Osteoblast (primary cell): ENCODE results near the gene MAP4K4. TPM values are rescaled to one million over a fixed set of nuclear protein-coding genes. Genes with fewer than 3 reads are reported as not detected.

ENCODE experiments used
- DNase-seq: peaks from one replicate; pipeline ENCODE4 v3.0.0; 2011; ENCODE audit warnings: low spot score, mixed read lengths; ENCODE audit not compliant: insufficient read length; ENCODE audit errors: missing footprints
- H2AFZ ChIP-seq: 2 replicates; pipeline ENCODE4 v1.6.0; 2011; ENCODE audit warnings: mild to moderate bottlenecking, low read length
- H3K27ac ChIP-seq: 2 replicates; pipeline ENCODE4 v1.5.1; 2011; ENCODE audit warnings: mild to moderate bottlenecking, low read depth, low read length, moderate library complexity
- H3K27me3 ChIP-seq: 2 replicates; pipeline ENCODE4 v1.6.0; 2012; ENCODE audit warnings: mild to moderate bottlenecking, control low read depth, inconsistent platforms, low read length, moderate library complexity; ENCODE audit not compliant: insufficient read depth
- H3K36me3 ChIP-seq: 2 replicates; pipeline ENCODE4 v1.5.1; 2011; ENCODE audit warnings: mild to moderate bottlenecking, low read length, control low read depth, moderate library complexity; ENCODE audit not compliant: insufficient read depth
- H3K4me1 ChIP-seq: 2 replicates; pipeline ENCODE4 v1.5.1; 2011; ENCODE audit warnings: mild to moderate bottlenecking, low read length, control low read depth, moderate library complexity; ENCODE audit not compliant: insufficient read depth
- H3K4me2 ChIP-seq: 2 replicates; pipeline ENCODE4 v1.6.0; 2011; ENCODE audit warnings: mild to moderate bottlenecking, low read length; ENCODE audit not compliant: insufficient read depth
- H3K4me3 ChIP-seq: fragments of 200-600 bp; sonication (generic); 3 replicates; pipeline ENCODE4 v1.5.1; 2012; ENCODE audit warnings: mild to moderate bottlenecking, low read length, inconsistent platforms; ENCODE audit not compliant: insufficient read depth
- H3K79me2 ChIP-seq: 2 replicates; pipeline ENCODE4 v1.6.0; 2012; ENCODE audit warnings: mild to moderate bottlenecking, low read length, control low read depth, inconsistent platforms; ENCODE audit not compliant: insufficient read depth
- H3K9me3 ChIP-seq: 2 replicates; pipeline ENCODE4 v1.5.1; 2011; ENCODE audit warnings: low read depth, low read length, control low read depth
- H4K20me1 ChIP-seq: 2 replicates; pipeline ENCODE4 v1.6.0; 2012; ENCODE audit warnings: mild to moderate bottlenecking, low read length, control low read depth; ENCODE audit not compliant: insufficient read depth
- total RNA-seq: library from RNA; depleted of rRNA; stranded (reverse); fragments of >200 nt; gene quantifications from 2 replicates; pipeline ENCODE4 v1.2.3, GENCODE V29; 2012
- TF ChIP-seq, protein P1 (sequence below): IDR thresholded peaks from 2 replicates; pipeline ENCODE4 v1.5.1; 2011; ENCODE audit warnings: mild to moderate bottlenecking, low read depth, low read length, moderate library complexity; ENCODE audit errors: extremely low read depth

Gene MAP4K4
- total RNA-seq, 1 donor: 231 TPM

DNA sequence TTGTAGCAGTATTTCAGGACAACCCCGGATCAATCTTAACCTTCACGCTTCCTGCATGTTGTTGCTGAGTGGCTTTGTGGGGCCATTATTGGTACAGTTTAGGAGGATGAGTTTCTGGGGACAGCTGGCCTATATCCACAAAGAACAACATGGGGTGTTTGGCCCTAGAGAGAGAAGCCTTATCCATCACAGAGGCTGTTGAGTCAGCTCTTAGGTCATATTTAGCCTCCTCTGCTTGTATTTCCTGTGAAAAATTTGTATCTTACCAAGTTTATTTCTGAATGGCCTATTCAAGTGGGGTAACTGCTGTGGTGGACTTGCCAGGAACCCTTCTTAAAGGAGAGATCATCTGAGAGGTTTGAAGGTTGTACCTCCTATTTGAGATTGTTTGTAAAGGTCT, 77.6 kb downstream of the MAP4K4 start:
- Histone ChIP-seq H3K36me3 (no peaks in the 10 kb centered on the region), H4K20me1 (peaks cover 92% of the 10 kb centered on the region), H3K4me2 (no peak overlapping the region), H3K4me3 (no peak overlapping the region), H3K79me2 (peaks cover 99% of the 10 kb centered on the region), H3K27me3 (no peaks in the 10 kb centered on the region), H3K9me3 (no peaks in the 10 kb centered on the region), H3K4me1 (peaks cover 32% of the 10 kb centered on the region), H3K27ac (no peak overlapping the region), H2AFZ (no peak overlapping the region)
- TF ChIP-seq, protein P1, sequence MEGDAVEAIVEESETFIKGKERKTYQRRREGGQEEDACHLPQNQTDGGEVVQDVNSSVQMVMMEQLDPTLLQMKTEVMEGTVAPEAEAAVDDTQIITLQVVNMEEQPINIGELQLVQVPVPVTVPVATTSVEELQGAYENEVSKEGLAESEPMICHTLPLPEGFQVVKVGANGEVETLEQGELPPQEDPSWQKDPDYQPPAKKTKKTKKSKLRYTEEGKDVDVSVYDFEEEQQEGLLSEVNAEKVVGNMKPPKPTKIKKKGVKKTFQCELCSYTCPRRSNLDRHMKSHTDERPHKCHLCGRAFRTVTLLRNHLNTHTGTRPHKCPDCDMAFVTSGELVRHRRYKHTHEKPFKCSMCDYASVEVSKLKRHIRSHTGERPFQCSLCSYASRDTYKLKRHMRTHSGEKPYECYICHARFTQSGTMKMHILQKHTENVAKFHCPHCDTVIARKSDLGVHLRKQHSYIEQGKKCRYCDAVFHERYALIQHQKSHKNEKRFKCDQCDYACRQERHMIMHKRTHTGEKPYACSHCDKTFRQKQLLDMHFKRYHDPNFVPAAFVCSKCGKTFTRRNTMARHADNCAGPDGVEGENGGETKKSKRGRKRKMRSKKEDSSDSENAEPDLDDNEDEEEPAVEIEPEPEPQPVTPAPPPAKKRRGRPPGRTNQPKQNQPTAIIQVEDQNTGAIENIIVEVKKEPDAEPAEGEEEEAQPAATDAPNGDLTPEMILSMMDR: no peak
- DNase-seq: no peak

DNA sequence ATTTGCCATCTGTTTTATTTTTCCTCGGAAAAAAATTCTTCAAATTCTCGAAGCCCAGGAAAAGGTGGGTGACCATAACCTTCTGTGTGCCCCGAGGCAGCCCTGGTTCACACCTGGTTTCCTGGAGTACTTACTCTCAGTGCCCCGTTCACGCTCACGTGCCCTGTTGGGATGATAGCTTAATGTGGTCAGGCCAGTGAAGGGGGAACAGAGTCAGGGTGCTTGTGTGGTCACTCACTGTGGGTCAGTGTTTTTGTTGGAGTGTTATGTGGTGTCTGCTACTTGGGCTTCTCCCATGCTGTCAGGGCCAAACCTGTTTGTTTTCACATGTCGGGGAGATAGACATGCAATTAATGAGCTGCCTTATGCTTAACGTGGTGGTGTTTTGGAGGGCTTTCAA, 78.1 kb downstream of the MAP4K4 start:
- Histone ChIP-seq H2AFZ (no peak overlapping the region), H3K36me3 (no peaks in the 10 kb centered on the region), H3K27me3 (no peaks in the 10 kb centered on the region), H3K9me3 (no peaks in the 10 kb centered on the region), H3K79me2 (peaks cover 99% of the 10 kb centered on the region), H3K4me1 (peaks cover 30% of the 10 kb centered on the region), H4K20me1 (peaks cover 95% of the 10 kb centered on the region), H3K4me3 (no peak overlapping the region), H3K27ac (peak overlapping the region; percentile 9), H3K4me2 (peak overlapping the region; percentile 1)
- DNase-seq: no peak
- TF ChIP-seq, protein P1: no peak

DNA sequence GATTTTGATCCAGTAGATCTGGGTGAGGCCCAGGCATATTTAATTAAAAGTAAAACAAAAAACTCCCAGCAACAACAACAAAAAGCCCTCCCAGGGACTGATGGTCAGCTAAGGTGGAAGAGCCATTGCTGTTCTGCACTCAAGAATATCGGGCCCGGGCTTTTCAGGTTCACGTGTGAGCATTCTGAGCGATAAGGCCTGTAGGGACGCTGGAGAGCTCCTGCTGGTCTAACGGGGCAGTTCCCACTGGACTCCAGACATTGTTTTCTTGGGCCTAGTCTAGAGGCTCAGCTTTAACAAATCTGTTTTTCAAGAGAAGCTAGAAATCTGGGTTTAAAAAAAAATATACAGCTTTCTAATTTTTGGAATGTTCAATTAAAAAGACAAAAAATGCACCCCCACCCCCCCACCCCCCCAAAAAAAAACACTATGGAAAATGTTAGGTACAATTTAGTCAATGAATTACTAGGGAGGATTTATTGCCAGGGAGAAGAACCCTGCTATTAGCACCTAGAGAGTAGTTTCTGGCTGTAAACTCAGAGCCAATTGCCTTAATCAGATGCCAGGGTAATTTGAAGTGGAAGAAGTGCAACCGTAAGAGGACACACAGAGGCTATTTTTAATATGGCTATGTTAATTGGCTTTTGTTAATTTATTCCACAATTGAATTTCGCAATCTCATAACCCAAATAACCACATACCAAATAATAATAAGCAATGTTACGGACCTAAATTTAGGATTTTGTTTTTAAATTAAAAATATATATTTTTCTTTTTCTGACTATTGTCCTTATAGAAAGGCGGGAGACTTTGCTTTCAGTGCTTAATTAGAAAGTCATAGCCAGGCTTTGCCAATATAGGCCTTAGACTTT, 78.9 kb downstream of the MAP4K4 start:
- Histone ChIP-seq H4K20me1 (peaks cover 95% of the 10 kb centered on the region), H3K79me2 (peaks cover 99% of the 10 kb centered on the region), H3K9me3 (no peaks in the 10 kb centered on the region), H3K27ac (peak overlapping the region; percentile 9), H3K4me3 (no peak overlapping the region), H3K27me3 (no peaks in the 10 kb centered on the region), H3K36me3 (peaks cover 3% of the 10 kb centered on the region), H3K4me2 (no peak overlapping the region), H3K4me1 (peaks cover 22% of the 10 kb centered on the region), H2AFZ (no peak overlapping the region)
- TF ChIP-seq, protein P1: peak; percentile 43
- no peak for DNase-seq

DNA sequence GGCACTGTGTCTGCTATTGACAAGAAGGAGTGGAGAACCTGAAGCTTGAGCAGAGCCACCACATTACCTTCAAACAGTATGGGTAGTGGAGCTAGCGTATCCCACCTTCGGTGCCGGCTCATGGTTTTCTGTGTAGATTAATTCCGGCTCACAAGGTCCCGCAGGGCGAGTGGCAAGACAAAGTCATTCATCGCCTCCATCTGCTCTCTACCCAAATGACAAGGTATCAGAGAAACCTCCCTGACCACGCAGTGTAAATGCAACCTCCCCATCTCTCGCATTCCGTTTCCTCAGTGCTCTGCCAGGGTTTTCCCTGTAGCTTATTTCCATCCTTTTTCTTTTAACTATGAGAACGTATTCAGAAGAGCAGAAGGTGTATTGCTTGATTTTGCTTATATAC, 79.8 kb downstream of the MAP4K4 start:
- TF ChIP-seq, protein P1: no peak
- Histone ChIP-seq H3K27me3 (no peaks in the 10 kb centered on the region), H3K9me3 (no peaks in the 10 kb centered on the region), H3K4me2 (no peak overlapping the region), H3K4me3 (no peak overlapping the region), H3K36me3 (peaks cover 4% of the 10 kb centered on the region), H3K79me2 (peaks cover 99% of the 10 kb centered on the region), H4K20me1 (peaks cover 97% of the 10 kb centered on the region), H2AFZ (no peak overlapping the region), H3K27ac (no peak overlapping the region), H3K4me1 (peaks cover 19% of the 10 kb centered on the region)
- no peak for DNase-seq
